Activated B cell treated with CpG ODN at 0.5 μM for 24 hours (primary cell): ENCODE data around the gene FAM124B. TPM values are rescaled to one million over a fixed set of nuclear protein-coding genes. Genes with fewer than 3 reads are reported as not detected.

ENCODE experiments used
- ATAC-seq: fragments of 200-7000 bp; cut with Tn5 transposase; one replicate; pipeline ENCODE4 v1.10.0; 2021; ENCODE audit warnings: low read depth, mild to moderate bottlenecking, moderate library complexity
- CTCF ChIA-PET: fragments of 350-600 bp; sonication (Branson Sonifier 250); formaldehyde crosslinking; loops from one replicate; lab custom pipeline; 2021; ENCODE audit warnings: antibody characterized with exemption; lab: Charles Lee
- POLR2A ChIA-PET: fragments of 350-600 bp; sonication (Branson Sonifier 250); formaldehyde crosslinking; loops from one replicate; lab custom pipeline; 2021; ENCODE audit warnings: antibody characterized with exemption; lab: Charles Lee
- DNase-seq: peaks from one replicate; pipeline ENCODE4 v3.0.0; 2022
- H3K27ac Mint-ChIP-seq: one replicate; pipeline ENCODE4 v1.8.0; 2020; ENCODE audit warnings: mixed read lengths
- H3K27me3 Mint-ChIP-seq: one replicate; pipeline ENCODE4 v1.8.0; 2021; ENCODE audit warnings: mixed read lengths
- H3K36me3 Mint-ChIP-seq: one replicate; pipeline ENCODE4 v1.8.0; 2021; ENCODE audit warnings: low read depth, mixed read lengths
- H3K4me1 Mint-ChIP-seq: one replicate; pipeline ENCODE4 v1.8.0; 2021; ENCODE audit warnings: mixed read lengths
- H3K4me3 Mint-ChIP-seq: one replicate; pipeline ENCODE4 v1.8.0; 2020; ENCODE audit warnings: mild to moderate bottlenecking, mixed read lengths
- H3K9me3 Mint-ChIP-seq: one replicate; pipeline ENCODE4 v1.8.0; 2020; ENCODE audit warnings: mixed read lengths
- intact Hi-C: fragments of 100-400 bp; cut with micrococcal nuclease; formaldehyde crosslinking; loops from one replicate; pipeline ENCODE4 v1.15.1; 2024
- total RNA-seq: library from RNA; stranded (reverse); gene quantifications from 2 replicates; pipeline ENCODE4 v1.2.3, GENCODE V29; 2022
- TF ChIP-seq, protein P1 (sequence below): fragments of 200-600 bp; IDR thresholded peaks from one replicate; pipeline ENCODE4 v1.8.0; 2022; ENCODE audit warnings: antibody characterized with exemption, mild to moderate bottlenecking

FAM124B gene
- total RNA-seq, 1 donor from 2014 or later, result not detected

DNA sequence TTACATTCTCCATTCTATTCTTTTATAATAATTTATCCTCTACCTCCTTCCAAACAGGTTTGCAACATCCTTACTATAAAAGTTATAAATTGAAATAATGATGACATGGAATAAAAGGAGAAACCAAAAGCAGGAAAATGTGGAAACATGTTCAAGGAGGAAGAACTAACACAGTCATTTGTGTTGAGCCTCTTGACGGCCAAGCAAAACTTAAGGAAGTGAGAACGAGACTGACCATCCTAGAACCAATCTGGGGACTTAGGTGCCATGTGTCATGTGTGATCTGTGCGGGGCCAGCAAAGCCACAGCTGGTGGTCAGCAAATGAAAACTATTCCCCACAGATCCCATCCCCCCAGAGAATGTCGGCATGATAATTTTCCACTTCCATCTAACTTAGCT, 25.6 kb upstream of the FAM124B start:
- Mint-ChIP-seq H3K27me3 (peaks cover 4% of the 10 kb centered on the region), H3K4me3 (no peak overlapping the region), H3K4me1 (peaks cover 4% of the 10 kb centered on the region), H3K36me3 (no peaks in the 10 kb centered on the region), H3K27ac (no peak overlapping the region), H3K9me3 (peaks cover 9% of the 10 kb centered on the region)
- CTCF ChIA-PET, result no interaction called here
- intact Hi-C loops, result no loop called here
- TF ChIP-seq, protein P1, sequence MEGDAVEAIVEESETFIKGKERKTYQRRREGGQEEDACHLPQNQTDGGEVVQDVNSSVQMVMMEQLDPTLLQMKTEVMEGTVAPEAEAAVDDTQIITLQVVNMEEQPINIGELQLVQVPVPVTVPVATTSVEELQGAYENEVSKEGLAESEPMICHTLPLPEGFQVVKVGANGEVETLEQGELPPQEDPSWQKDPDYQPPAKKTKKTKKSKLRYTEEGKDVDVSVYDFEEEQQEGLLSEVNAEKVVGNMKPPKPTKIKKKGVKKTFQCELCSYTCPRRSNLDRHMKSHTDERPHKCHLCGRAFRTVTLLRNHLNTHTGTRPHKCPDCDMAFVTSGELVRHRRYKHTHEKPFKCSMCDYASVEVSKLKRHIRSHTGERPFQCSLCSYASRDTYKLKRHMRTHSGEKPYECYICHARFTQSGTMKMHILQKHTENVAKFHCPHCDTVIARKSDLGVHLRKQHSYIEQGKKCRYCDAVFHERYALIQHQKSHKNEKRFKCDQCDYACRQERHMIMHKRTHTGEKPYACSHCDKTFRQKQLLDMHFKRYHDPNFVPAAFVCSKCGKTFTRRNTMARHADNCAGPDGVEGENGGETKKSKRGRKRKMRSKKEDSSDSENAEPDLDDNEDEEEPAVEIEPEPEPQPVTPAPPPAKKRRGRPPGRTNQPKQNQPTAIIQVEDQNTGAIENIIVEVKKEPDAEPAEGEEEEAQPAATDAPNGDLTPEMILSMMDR, result no peak
- POLR2A ChIA-PET, result no interaction called here
- no peak for DNase-seq
- ATAC-seq, result no peak

DNA sequence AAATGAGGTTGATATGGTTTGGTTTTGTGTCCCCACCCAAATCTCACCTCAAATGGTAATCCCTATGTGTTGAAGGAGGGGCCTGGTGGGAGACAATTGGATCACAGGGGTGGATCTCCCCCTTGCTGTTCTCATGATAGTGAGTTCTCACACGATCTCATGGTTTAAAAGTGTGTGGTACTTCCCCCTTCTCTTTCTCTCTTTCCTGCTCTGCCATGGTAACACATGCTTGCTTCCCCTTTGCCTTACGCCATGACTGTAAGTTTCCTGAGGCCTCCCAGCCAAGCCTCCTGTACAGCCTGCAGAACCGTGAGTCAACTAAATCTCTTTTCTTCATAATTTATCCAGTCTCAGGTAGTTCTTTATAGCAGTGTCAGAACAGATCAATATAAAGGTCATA, 24.7 kb upstream of the FAM124B start:
- CTCF ChIA-PET, result no interaction called here
- intact Hi-C loops, result no loop called here
- H3K27ac Mint-ChIP-seq, result no peak overlapping the region

DNA sequence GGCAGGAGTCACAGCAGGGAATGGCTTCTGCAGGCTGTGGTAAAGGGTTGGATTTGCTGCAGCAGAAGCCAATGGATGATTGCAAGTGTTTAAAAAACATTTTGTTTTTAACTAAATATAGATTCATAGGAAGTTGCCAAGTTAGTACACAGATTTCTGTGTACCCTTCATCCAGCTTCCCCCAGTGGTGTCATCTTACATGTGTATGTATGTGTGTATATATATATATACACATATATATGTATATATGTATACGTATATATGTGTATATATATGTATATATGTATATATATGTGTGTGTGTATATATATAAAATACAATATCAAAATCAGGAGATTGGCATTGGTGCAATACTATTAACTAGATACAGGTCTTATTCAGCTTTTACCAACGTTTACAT, 19.2 kb upstream of the FAM124B start:
- H3K27me3 Mint-ChIP-seq, result peaks cover 11% of the 10 kb centered on the region
- no peak for DNase-seq
- H3K9me3 Mint-ChIP-seq, result peaks cover 7% of the 10 kb centered on the region
- H3K4me3 Mint-ChIP-seq, result no peak overlapping the region
- intact Hi-C loops, result no loop called here
- ATAC-seq, result no peak
- ChIA-PET POLR2A (no interaction called here), CTCF (no interaction called here)
- TF ChIP-seq, protein P1, result no peak
- H3K27ac Mint-ChIP-seq, result no peak overlapping the region
- H3K4me1 Mint-ChIP-seq, result no peaks in the 10 kb centered on the region
- no peaks in the 10 kb centered on the region for H3K36me3 Mint-ChIP-seq

More for the DNA sequence above, 24.7 kb upstream of the FAM124B start:
- POLR2A ChIA-PET, result no interaction called here
- TF ChIP-seq, protein P1, result no peak
- Mint-ChIP-seq H3K27me3 (no peaks in the 10 kb centered on the region), H3K4me3 (no peak overlapping the region), H3K9me3 (peaks cover 9% of the 10 kb centered on the region), H3K4me1 (peaks cover 4% of the 10 kb centered on the region), H3K36me3 (no peaks in the 10 kb centered on the region)
- DNase-seq, result no peak
- ATAC-seq, result no peak

DNA sequence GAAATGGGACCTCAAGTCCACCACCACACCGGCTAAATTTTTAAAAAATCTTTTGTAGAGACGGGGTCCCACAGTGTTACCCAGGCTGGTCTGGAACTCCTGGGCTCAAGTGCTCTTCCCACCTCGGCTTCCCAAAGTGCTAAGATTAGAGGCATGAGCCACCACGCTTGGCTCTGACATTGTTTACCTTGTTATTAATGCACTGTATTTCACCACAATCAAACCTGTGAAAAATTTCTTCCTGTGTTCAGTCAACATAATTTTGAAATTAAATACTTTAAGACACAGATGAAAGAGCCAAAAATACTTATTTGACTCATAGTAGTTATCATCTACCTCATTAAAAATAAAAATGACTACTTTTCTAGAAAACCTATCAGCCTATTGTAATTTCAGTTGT, 16.0 kb upstream of the FAM124B start:
- CTCF ChIA-PET, result no interaction called here
- intact Hi-C loops, result no loop called here

DNA sequence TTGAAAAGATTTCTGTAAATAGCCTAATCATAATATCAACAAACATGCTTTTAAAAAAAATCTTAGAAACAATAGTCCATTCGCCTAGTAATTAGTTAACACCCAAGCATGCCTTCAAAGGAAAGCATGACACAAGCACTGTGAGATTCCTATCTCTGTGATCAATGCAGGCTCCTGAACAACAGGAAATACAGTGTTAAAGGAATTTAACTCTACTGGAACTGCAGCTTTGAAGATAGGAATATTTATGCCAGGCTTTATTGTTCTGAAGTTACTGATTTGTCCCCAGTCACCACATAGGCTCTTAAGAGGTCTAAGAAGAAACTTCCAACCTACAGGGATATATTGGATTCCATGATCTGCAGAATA, 15.4 kb upstream of the FAM124B start:
- no peak overlapping the region for H3K27ac Mint-ChIP-seq
- TF ChIP-seq, protein P1, result no peak
- H3K9me3 Mint-ChIP-seq, result no peaks in the 10 kb centered on the region
- ChIA-PET CTCF (no interaction called here), POLR2A (no interaction called here)
- ATAC-seq, result no peak
- intact Hi-C loops, result no loop called here
- no peaks in the 10 kb centered on the region for H3K36me3 Mint-ChIP-seq
- peaks cover 13% of the 10 kb centered on the region for H3K27me3 Mint-ChIP-seq
- no peak overlapping the region for H3K4me3 Mint-ChIP-seq
- DNase-seq, result no peak
- no peaks in the 10 kb centered on the region for H3K4me1 Mint-ChIP-seq

More for the DNA sequence above, 16.0 kb upstream of the FAM124B start:
- Mint-ChIP-seq H3K36me3 (no peaks in the 10 kb centered on the region), H3K9me3 (no peaks in the 10 kb centered on the region), H3K4me3 (no peak overlapping the region), H3K27me3 (peaks cover 13% of the 10 kb centered on the region), H3K4me1 (no peaks in the 10 kb centered on the region), H3K27ac (no peak overlapping the region)
- POLR2A ChIA-PET, result no interaction called here
- TF ChIP-seq, protein P1, result no peak
- DNase-seq (no peak), ATAC-seq (no peak)
